GM21619 (cell line): ENCODE data around the gene SLC16A11.
"Not testable (repeated sequence)": the region's sequence is repeated elsewhere in the genome, so short reads cannot be mapped to it uniquely, and the experiment has no call there.

Experiments
- ATAC-seq: cut with Tn5 transposase; IDR thresholded peaks from one replicate; pipeline ENCODE4 v1.9.1; 2021; ENCODE audit not compliant: unreplicated experiment

The SLC16A11 gene, protein sequence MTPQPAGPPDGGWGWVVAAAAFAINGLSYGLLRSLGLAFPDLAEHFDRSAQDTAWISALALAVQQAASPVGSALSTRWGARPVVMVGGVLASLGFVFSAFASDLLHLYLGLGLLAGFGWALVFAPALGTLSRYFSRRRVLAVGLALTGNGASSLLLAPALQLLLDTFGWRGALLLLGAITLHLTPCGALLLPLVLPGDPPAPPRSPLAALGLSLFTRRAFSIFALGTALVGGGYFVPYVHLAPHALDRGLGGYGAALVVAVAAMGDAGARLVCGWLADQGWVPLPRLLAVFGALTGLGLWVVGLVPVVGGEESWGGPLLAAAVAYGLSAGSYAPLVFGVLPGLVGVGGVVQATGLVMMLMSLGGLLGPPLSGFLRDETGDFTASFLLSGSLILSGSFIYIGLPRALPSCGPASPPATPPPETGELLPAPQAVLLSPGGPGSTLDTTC

DNA sequence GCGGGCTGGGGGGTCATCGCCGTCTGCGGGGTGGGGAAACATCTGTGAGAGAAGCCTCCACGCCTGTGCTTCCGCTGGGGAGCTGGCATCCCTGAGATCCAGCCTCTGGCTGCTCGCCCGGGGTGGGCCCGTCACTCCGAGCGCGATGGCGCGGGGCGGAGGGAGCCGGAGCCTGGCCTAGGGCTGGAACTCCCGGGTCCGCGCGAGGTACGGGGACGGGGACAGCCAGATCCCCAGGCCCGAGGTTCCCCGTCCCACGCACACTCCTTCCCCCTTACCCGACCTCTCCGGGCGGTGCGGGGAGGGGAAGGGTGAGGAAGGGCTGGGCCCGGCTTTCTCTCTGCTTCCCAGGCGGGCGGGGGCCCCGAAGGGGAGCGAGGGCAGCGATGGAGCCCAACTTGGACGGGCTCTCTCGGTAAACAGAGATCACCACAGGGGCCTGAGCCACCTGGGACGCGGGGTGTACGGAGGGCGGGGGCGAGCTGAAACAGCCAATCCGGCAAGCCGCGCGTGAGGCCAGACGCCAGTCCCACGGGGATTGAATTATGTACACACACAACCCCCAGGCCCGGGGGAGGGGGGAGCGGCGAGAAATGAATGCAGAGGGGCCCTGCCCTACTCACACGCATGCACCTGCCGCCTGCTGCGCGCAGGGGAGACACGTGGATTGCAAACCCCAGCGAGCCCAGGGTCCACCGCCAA lies at the start of gene SLC16A11:
Gene SLC16A11, minus strand, starts transcription at position 596 of the 702 bp plus-strand sequence. Its CDS starts 579 bp downstream, at position 17.
- no peak for ATAC-seq

DNA sequence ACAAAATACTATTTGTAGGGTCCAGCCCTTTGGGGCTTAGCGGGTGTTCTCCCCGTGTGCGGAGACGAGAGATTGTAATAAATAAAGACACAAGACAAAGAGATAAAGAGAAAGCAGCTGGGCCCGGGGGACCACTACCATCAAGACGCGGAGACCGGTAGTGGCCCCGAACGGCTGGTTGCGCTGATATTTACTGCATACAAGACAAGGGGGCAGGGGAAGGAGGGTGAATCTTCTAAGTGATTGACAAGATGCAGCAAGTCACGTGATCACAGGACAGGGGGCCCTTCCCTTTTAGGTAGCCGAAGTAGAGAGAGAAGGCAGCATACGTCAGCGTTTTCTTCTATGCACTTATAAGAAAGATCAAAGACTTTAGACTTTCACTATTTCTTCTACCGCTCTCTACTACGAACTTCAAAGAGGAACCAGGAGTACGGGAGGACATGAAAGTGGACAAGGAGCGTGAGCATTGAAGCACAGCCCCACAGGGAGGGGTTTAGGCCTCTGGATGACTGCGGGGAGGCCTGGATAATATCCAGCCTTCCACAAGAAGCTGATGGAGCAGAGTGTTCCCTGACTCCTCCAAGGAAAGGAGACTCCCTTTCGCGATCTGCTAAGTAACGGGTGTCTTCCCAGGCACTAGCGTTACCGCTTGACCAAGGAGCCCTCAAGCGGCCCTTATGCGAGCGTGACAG lies 47.6 kb upstream of the SLC16A11 start:
- ATAC-seq: not testable (repeated sequence)

DNA sequence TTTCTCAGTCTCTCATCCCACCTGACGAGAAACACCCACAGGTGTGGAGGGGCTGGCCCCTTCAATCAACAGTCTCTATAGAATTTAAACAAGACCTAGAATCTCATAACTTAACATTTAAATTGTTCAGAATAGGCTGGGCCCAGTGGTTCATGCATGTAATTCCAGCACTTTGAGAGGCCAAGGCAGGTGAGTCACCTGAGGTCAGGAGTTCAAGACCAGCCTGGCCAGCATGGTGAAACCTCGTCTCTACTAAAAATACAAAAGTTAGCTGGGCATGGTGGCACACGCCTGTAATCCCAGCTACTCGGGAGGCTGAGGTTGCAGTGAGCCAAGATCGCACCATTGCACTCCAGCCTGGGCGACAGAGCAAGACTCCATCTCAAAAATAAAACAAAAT lies 45.7 kb upstream of the SLC16A11 start:
- ATAC-seq: not testable (repeated sequence)

DNA sequence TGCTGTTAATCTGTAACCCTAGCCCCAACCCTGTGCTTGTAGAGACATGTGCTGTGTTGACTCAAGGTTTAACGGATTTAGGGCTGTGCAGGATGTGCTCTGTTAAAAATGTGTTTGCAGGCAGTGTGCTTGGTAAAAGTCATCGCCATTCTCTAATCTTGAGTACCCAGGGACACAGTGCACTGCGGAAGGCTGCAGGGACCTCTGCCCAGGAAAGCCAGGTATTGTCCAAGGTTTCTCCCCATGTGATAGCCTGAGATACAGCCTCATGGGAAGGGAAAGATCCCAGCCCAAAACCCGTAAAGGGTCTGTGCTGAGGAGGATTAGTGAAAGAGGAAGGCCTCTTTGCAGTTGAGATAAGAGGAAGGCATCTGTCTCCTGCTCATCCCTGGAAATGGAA lies 44.5 kb upstream of the SLC16A11 start:
- ATAC-seq: not testable (repeated sequence)

DNA sequence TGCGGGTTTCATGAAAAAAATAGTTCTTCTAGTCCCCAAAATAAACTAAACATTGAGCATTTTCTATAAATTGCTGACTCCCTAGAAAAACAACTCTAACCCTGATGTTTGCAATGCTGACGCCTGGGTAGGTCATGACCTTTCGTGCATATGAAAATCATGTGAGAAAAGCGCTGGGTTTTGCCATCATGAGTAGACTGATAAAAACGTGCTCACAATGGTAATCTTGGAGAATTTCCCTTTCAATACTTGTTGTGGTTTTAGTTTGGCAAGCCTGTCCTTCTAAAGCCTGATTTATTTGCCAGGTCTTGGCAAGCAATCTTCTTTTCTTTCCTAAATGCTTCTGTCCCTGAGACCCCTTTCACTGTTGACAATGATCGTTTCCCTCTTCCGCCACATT lies 40.2 kb upstream of the SLC16A11 start:
- ATAC-seq: no peak

DNA sequence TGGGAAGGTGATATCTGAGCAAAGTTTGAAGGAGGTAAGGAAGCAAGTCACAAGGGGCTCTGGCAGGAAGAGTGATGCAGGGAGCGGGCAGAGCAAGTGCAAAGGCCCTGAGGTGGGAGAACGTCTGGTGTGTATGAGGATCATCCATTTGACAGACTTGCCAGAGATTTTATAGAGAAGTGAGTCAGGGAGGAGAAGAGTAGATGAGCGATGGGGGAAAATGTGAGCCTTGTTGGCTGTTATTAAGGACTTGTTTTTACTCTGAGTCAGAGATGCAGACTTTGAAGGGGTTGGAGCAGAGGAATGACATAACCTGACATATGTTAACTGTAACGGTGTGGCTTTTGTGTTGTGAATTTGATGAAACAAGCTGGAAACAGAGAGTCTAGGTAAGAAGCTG lies 39.7 kb upstream of the SLC16A11 start:
- ATAC-seq: no peak

DNA sequence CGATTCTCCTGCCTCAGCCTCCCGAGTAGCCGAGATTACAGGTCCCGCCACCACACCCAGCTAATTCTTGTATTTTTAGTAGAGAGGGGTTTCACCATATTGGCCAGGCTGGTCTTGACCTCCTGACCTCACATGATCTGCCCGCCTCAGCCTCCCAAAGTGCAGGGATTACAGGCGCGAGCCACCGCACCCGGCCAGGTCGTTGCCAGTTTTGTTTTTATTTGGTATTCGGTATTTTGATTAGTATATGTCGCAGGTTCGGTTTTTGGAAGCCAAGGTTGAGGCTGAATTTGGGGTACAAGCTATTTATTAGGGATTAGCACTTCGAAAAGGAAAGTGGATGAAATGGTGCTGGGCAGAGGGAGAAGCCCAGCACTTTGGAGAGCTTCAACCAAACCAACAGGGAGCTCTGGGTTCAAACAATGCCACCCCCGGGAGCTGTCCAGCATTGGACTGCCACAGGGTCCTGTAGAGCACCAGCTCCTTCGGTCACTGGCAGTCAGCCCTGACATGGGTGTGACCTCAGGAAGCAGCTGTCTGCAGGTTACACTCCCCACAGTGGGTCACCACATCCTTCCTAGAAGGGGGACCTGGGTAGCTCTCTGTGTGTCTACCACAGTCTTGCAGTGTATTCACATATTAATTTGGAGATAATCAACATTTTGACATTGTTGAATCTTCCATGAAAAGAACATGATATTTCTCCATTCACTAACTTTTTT lies 37.6 kb upstream of the SLC16A11 start:
- no peak for ATAC-seq

DNA sequence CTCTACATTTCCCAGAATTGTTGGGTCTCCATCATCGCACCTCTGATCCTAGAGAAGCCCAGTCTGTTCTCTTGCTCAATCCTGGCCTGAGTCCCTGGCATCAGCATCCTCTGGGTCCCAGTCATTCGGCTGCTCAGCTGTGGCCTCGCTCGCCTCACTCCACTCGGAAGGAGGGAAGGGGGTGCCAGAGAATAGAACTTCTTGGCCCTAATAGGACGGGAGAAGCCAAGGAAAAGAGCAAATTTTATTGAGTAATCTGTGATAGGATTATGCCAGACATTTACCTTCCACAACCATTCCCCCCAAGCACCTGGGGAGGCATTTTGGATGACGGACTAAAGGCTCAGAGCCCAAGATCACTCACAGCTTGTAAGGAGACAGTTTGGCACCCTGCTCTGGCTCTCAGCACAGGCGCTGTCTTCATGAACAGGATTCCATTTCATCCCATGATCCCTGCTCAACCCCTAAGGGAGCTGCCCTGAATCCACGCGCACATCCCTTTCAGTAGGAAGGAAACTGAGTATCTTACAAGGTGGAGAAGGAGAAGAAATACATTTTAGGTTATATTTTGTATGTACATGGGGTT lies 36.7 kb upstream of the SLC16A11 start:
- ATAC-seq: no peak

DNA sequence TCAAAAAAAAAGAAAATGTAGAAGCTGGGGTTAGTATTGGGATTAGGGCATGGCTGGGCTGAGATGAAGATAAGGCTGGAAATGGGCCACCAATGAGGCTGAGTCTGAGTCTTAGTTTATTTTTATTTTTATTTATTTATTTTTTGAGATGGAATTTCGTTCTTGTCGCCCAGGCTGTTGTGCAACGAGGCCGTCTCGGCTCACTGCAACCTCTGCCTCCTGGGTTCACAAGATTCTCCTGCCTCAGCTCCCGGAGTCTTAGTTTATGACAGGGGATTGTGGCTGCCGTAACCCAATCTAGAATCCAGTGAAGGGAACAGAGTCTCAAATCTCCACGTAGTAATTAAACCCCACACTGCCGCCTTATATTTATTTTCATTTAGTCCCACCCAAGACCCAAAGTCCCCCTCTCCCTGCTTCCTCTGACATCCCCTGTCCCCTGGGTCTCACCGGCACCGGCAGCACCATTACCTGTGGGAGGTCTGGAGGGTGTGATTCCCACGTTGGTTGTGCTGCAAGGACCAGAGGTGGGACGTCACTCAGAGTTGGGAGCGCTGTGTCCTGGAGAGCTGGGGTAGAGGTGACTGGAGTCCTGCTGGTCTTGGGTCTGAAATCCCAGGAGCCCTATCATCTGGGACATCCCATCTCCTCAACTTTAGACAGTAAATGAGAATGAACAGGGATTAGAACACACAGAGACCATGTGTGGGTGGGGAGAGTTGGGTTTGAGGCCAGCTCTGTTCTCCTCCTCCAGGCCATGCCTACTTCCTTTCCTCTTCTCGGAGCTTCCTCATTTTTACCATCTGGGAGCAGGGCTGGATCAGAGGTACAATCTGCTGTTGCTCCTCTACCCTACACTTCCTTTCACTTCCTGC lies 35.9 kb upstream of the SLC16A11 start, which contains the start of gene CLEC10A:
Gene CLEC10A, minus strand, starts transcription at position 671 of the 875 bp plus-strand sequence. CDS start 1,439 bp downstream, outside the sequence.
- ATAC-seq: no peak

DNA sequence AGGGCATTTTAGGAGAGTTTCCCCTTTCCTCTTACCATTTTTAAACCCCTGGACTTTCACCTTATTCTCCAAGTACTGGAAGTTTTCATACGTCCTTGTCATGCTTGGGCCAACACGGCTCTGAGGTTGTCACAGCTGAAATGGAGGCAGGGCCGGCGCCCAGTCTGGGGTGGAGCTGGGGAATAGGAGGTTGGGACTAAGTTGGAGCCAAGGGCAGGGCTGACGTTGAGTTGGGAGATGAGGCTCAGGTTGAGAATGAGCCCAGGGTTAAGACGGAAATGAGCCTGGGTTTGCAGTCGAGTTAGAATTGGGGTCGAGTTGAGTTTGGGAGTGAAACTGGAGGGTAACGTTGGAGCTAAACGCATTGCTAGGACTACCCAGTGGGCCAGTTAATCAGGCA lies 34.8 kb upstream of the SLC16A11 start:
- no peak for ATAC-seq

DNA sequence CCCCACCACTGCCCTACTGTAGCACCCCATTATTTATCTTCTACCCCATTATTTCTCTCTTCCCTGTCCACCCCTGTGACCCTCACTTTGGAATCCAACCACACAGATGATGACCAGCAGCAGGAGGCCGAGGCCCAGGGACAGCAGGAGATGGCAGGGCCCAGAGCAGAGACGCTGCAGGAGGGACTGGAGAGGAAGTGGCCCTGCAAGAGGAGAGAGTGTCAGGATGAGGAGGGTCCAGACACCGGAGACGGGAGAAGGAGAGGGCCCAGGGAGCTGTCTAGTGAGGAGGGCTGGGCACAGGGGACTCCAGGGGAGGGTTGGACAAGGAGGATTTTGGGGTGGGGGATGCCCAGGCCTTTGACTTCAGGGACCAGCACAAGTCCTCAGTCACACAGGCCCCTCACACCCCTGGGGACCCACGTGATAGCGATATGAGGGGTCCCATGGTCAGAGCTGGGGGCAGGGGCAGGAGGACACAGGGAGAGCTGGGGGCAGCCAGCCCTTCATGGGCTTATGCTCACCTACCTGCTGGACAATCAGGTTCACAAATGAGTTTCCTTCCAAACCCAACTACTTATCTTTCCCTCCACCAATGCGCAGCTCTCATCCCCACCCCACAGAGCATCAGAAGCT lies 34.1 kb upstream of the SLC16A11 start:
- no peak for ATAC-seq

DNA sequence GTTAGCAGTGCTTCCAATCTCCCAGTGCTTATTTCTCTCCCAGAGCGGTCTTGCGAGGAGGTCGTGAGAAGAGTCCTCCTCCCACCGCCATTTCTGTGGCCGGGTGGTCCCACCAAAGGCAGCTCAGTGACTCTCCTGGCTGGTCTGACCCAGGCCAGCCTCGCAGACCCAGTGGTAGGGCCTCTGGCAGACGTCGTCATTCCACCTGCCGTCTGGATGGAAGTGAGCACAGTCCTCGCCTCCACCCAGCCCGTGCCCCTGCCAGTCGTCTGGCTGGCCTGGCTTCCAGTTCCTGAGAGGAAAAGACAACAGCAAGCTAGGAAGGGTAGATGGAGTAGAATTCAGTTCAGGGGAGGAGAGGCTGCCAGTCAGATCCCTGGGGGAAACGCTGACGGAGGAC lies 31.0 kb upstream of the SLC16A11 start:
- no peak for ATAC-seq

DNA sequence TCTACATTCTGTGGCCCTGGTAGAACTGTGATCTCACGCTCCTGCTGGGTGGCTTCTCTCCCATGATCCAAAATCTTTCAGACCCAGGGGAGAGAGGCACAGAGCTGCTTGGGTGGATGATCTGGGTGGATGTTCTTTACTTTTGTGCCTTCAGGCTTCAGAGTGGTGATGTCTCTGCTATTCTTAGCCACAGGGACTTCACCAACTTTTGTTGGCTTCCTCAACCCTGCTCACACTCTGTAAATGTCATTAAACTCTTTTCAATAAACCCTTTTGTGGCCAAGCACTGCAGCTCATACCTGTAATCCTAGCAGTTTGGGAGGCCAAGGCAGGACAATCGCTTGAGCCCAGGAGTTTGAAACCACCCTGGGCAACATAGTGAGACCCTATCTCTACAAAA lies 28.5 kb upstream of the SLC16A11 start:
- no peak for ATAC-seq

DNA sequence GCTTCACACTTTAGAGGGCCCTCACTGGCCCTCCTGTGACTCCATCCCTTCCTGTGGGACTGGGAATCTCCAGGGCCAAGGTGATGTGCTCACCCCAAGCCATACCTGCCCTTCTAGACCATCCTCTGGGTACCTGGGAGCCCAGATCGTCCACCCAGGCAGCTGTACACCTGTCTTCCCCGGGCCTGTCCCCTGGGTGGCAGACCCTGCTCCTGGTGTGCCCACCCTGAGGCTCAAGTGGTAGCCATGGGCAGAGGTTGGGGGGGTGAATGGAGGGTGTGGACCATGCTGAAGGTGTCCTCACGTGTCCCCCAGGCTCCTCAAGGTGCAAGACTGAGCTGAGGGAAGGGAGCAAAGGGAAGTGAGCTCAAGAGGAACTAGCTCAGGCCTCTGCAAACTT lies 26.8 kb upstream of the SLC16A11 start:
- ATAC-seq: no peak

DNA sequence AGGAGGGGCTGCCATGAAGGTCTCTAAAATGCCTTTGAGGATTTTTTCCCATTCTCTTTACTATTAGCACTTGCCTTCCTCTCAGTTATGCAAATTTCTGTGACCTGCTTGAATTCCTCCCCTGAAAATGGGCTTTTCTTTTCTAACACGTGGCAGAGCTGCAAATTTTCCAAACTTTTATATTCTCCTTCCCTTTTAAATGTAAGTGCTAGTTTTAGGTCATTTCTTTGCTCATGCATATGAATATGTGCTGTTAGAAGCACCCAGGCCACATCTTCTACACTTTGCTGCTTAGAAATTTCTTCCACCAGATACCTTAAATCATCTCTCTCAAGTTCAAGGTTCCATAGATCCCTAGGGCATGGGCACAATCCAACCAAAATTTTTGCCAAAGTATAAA lies 24.4 kb upstream of the SLC16A11 start:
- no peak for ATAC-seq

DNA sequence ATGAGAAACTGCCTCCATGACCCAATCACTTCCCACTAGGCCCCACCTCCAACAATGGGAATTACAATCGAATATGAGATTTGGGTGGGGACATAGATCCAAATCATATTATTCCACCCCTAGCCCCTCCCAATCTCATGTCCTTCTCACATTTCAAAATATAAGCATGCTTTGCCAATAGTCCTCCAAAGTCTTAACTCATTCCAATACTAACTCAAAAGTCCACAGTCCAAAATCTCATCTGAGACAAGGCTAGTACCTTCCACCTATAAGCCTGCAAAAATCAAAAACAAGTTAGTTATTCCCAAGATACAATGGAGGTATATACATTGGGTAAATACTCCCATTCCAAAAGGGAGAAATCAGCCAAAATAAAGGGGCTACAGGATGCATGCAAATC lies 23.3 kb upstream of the SLC16A11 start:
- ATAC-seq: no peak

DNA sequence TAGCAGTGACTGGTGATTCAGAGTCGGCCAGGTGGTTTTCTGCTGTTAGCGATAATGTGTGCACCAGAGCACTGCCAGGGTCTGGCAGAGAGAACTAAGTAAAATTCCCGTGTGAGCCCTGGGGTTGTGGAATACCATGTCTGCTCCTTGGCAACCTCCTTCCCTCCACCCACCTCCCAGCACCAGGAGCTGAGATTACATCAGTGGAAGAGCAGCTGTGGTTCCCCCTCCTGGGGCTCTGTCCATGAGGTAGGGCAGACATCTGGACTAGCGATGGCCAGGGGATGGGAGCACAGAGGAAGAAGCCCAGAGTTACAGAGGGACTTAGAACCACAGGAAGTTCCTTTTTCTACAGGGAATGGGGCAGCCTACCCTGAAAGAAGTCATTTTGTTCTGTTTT lies 20.4 kb upstream of the SLC16A11 start:
- ATAC-seq: no peak

DNA sequence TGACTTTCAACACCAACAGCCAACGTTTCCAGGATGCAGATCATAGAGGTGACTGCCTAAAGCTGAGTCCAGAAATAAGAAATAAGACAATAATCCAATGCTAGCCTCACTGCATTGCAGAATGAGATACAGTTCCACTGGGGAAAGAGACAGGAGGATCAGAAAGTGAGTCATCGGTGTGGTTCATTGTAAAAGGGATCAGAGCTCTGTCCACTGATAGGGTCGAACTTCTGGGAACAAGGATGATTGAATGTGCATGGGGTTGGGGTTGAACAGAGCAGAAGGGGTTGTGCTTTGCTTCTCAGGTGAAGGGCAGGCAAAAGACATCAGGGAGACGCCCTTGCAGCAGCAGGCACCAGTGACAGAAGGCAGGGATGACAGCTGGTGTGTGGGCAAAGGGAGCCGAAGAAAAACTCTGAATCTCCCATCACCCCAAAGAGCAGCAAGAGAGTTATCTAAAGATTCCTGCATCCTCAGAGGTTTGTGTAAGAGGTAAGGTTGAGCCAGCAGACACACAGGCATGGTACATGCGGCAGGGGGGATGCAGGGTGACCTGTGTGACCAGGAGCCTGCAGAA lies 19.7 kb upstream of the SLC16A11 start:
- no peak for ATAC-seq
